ENCODE data around the gene ARHGAP40.

DNA sequence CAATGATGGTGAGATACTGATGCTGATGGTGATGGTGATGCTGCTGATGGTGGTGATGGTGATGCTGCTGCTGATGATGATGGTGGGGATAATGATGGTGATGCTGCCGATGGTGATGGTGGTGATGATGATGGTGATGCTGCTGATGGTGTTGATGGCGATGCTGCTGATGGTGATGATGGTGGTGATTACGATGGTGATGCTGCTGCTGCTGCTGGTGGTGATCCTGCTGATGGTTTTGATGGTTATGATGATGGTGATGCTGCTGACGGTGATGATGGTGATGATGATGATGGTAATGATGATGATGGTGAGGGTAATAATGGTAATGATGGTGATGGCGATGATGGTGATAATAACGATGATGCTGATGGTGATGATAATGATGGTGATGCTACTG lies 50.0 kb downstream of the ARHGAP40 start:
- TF ChIP-seq, protein P1, sequence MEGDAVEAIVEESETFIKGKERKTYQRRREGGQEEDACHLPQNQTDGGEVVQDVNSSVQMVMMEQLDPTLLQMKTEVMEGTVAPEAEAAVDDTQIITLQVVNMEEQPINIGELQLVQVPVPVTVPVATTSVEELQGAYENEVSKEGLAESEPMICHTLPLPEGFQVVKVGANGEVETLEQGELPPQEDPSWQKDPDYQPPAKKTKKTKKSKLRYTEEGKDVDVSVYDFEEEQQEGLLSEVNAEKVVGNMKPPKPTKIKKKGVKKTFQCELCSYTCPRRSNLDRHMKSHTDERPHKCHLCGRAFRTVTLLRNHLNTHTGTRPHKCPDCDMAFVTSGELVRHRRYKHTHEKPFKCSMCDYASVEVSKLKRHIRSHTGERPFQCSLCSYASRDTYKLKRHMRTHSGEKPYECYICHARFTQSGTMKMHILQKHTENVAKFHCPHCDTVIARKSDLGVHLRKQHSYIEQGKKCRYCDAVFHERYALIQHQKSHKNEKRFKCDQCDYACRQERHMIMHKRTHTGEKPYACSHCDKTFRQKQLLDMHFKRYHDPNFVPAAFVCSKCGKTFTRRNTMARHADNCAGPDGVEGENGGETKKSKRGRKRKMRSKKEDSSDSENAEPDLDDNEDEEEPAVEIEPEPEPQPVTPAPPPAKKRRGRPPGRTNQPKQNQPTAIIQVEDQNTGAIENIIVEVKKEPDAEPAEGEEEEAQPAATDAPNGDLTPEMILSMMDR (conservative IDR thresholded peaks at IDR 0.05): no peak
- TF ChIP-seq ZFX (IDR thresholded peaks at IDR 0.05): no peak
